Naive thymus-derived CD4-positive, alpha-beta T cell (primary cell): ENCODE data around the gene GATD1. TPM values are rescaled to one million over a fixed set of nuclear protein-coding genes. Genes with fewer than 3 reads are reported as not detected.

ENCODE experiments used
- ATAC-seq: fragments of 150-1000 bp; cut with Tn5 transposase; 2 replicates; pipeline ENCODE4 v1.10.0; 2021; ENCODE audit warnings: mild to moderate bottlenecking, moderate library complexity
- CTCF ChIA-PET: fragments of 350-600 bp; sonication (Branson Sonifier 250); formaldehyde crosslinking; loops from one replicate; lab custom pipeline; 2021; ENCODE audit warnings: antibody characterized with exemption; lab: Charles Lee
- POLR2A ChIA-PET: fragments of 350-600 bp; sonication (Branson Sonifier 250); formaldehyde crosslinking; loops from one replicate; lab custom pipeline; 2021; ENCODE audit warnings: antibody characterized with exemption, inconsistent platforms; lab: Charles Lee
- DNase-seq, 9 donors: peaks; one replicate each; pipeline versions ENCODE4 v3.0.0 to v3.0.0-alpha.2; 2020 to 2022; ENCODE audit warnings: mixed read lengths in 1 of 9
- H3K27ac ChIP-seq: one replicate; pipeline ENCODE4 v1.7.0; 2013; ENCODE audit warnings: mild to moderate bottlenecking, low read depth, low read length, moderate library complexity
- H3K27me3 ChIP-seq, 2 donors: one replicate each; pipeline ENCODE4 v1.7.0; 2013; ENCODE audit warnings: low read length in 2 of 2, mild to moderate bottlenecking in 2 of 2, moderate library complexity in 2 of 2; ENCODE audit not compliant: control insufficient read depth in 2 of 2, insufficient read depth in 2 of 2
- H3K36me3 ChIP-seq, 3 experiments: 1 replicate in 2 of 3; 2 replicates in 1 of 3; pipeline ENCODE4 v1.7.0; 2013; ENCODE audit warnings: low read length in 3 of 3, mild to moderate bottlenecking in 3 of 3, moderate library complexity in 1 of 3; ENCODE audit not compliant: insufficient read depth in 3 of 3, control insufficient read depth in 2 of 3
- H3K4me1 ChIP-seq, 2 donors: one replicate each; pipeline ENCODE4 v1.7.0; 2013; ENCODE audit warnings: low read length in 2 of 2, mild to moderate bottlenecking in 2 of 2, moderate library complexity in 1 of 2; ENCODE audit not compliant: control insufficient read depth in 2 of 2, insufficient read depth in 2 of 2
- H3K4me3 ChIP-seq: 2 replicates; pipeline ENCODE4 v1.7.0; 2013; ENCODE audit warnings: mild to moderate bottlenecking, low read length
- H3K9me3 ChIP-seq, 3 experiments: 1 replicate in 2 of 3; 2 replicates in 1 of 3; pipeline ENCODE4 v1.7.0; 2013; ENCODE audit warnings: low read length in 3 of 3; ENCODE audit not compliant: control insufficient read depth in 2 of 3
- H3K27ac Mint-ChIP-seq, 9 donors: one replicate each; pipeline ENCODE4 v1.8.0; 2020 to 2022; ENCODE audit warnings: mixed read lengths in 9 of 9, mild to moderate bottlenecking in 8 of 9, moderate library complexity in 5 of 9, inconsistent platforms in 2 of 9
- H3K27me3 Mint-ChIP-seq, 5 donors: one replicate each; pipeline ENCODE4 v1.8.0; 2021 to 2022; ENCODE audit warnings: mixed read lengths in 5 of 5, mild to moderate bottlenecking in 1 of 5
- H3K36me3 Mint-ChIP-seq, 5 donors: one replicate each; pipeline ENCODE4 v1.8.0; 2020 to 2022; ENCODE audit warnings: mixed read lengths in 5 of 5, mild to moderate bottlenecking in 3 of 5, inconsistent platforms in 1 of 5
- H3K4me1 Mint-ChIP-seq, 7 donors: one replicate each; pipeline ENCODE4 v1.8.0; 2020 to 2022; ENCODE audit warnings: mixed read lengths in 7 of 7, mild to moderate bottlenecking in 3 of 7, inconsistent platforms in 1 of 7
- H3K4me3 Mint-ChIP-seq, 10 donors: one replicate each; pipeline ENCODE4 v1.8.0; 2020 to 2022; ENCODE audit warnings: mild to moderate bottlenecking in 10 of 10, mixed read lengths in 10 of 10, moderate library complexity in 6 of 10, inconsistent platforms in 2 of 10
- H3K9me3 Mint-ChIP-seq, 11 donors: one replicate each; pipeline ENCODE4 v1.8.0; 2020 to 2022; ENCODE audit warnings: mixed read lengths in 11 of 11, mild to moderate bottlenecking in 4 of 11, inconsistent platforms in 1 of 11, moderate library complexity in 1 of 11
- intact Hi-C, 2 donors: fragments of 100-400 bp; cut with micrococcal nuclease; formaldehyde crosslinking; loops; one replicate each; pipeline ENCODE4 v1.15.1; 2023
- polyA plus RNA-seq, 2 donors: library from polyadenylated mRNA; unstranded; fragments of 300-500 nt; fragmentation: Illumina TruSeq; gene quantifications; one replicate each; pipeline ENCODE4 v1.2.3, GENCODE V29; 2021
- total RNA-seq, 6 experiments: library from RNA in 5 of 6; stranded (reverse) in 5 of 6; gene quantifications; 1 replicate in 5 of 6; 2 replicates in 1 of 6; pipeline ENCODE4 v1.2.3 and lab custom pipeline; 2021 to 2026

The GATD1 gene
- total and polyA plus RNA-seq, 7 experiments from 2014 or later, result 8.1 to 59.2 (median 44.6) TPM

GRCh38 chr11:776561-777287 is 563 bp downstream of the GATD1 start:
- Mint-ChIP-seq H3K36me3 (no peaks in the 10 kb centered on the region), H3K27ac (peak overlapping the region; percentile 16 to 83 (median 62)), H3K27me3 (no peaks in the 10 kb centered on the region), H3K4me3 (peak overlapping the region; percentile 64 to 89 (median 76)), H3K9me3 (no peaks in the 10 kb centered on the region), H3K4me1 (peaks cover 7 to 29% (median 23%) of the 10 kb centered on the region in 7 donors)
- Histone ChIP-seq H3K36me3 (peaks cover 0 to 19% (median 0%) of the 10 kb centered on the region in 3 experiments), H3K27me3 (no peaks in the 10 kb centered on the region), H3K4me3 (peak overlapping the region; percentile 57), H3K4me1 (peaks cover 12 to 14% of the 10 kb centered on the region in 2 donors), H3K27ac (peak overlapping the region; percentile 85), H3K9me3 (no peaks in the 10 kb centered on the region)
- peak in 3 of 9 donors; percentile 12 to 34 (median 21) for DNase-seq
- POLR2A ChIA-PET, result interaction anchor here (0.5 to 3.0 kb wide), 7 partner anchors 17 to 570 kb away, joined by 3 to 18 read pairs (median 3); partner anchors contain the start of genes BET1L, CRACR2B, RIC8A and TALDO1
- peak; percentile 58 for ATAC-seq
- CTCF ChIA-PET, result interaction anchor here (2.0 kb wide), 1 partner anchor 13 kb away, joined by 6 read pairs; no protein-coding TSS in a partner anchor
- intact Hi-C loops, result loop anchor here (1.0 to 2.0 kb wide), 5 partner anchors 14 to 200 kb away; partner anchors contain the start of genes CEND1 (in 1 of the 2), PHRF1 (in 1 of the 2), RPLP2 (in 1 of the 2) and TALDO1 (in 1 of the 2)

GRCh38 chr11:776263-776560 is 1.1 kb downstream of the GATD1 start:
- Histone ChIP-seq H3K27ac (peak overlapping the region; percentile 85), H3K4me3 (peak overlapping the region; percentile 57), H3K9me3 (no peaks in the 10 kb centered on the region), H3K4me1 (peaks cover 12 to 14% of the 10 kb centered on the region in 2 donors), H3K27me3 (no peaks in the 10 kb centered on the region), H3K36me3 (peaks cover 0 to 24% (median 0%) of the 10 kb centered on the region in 3 experiments)
- Mint-ChIP-seq H3K4me1 (peaks cover 7 to 29% (median 23%) of the 10 kb centered on the region in 7 donors), H3K36me3 (no peaks in the 10 kb centered on the region), H3K9me3 (no peaks in the 10 kb centered on the region), H3K4me3 (peak overlapping the region; percentile 64 to 89 (median 76)), H3K27ac (peak overlapping the region in 8 of 9 donors; percentile 31 to 83 (median 56)), H3K27me3 (no peaks in the 10 kb centered on the region)
- intact Hi-C loops, result loop anchor here in 1 of 2 donors (2.0 kb wide), 1 partner anchor 199 kb away; the partner anchor contains the start of gene PHRF1
- ATAC-seq (no peak), DNase-seq (no peak)
- ChIA-PET CTCF (interaction anchor here (1.2 to 2.0 kb wide), 2 partner anchors 13 to 21 kb away, joined by 3 to 6 read pairs; no protein-coding TSS in a partner anchor), POLR2A (interaction anchor here (0.5 to 2.1 kb wide), 7 partner anchors 16 to 569 kb away, joined by 3 to 10 read pairs (median 3); partner anchors contain the start of genes BET1L, CRACR2B, RIC8A and TALDO1)

GRCh38 chr11:774873-775592 is 2.3 kb downstream of the GATD1 start:
- Mint-ChIP-seq H3K36me3 (peaks cover 0 to under 1% (median 0%) of the 10 kb centered on the region in 5 donors), H3K4me1 (peaks cover 7 to 24% (median 19%) of the 10 kb centered on the region in 7 donors), H3K4me3 (peak overlapping the region; percentile 41 to 86 (median 60)), H3K27ac (peak overlapping the region in 4 of 9 donors; percentile 24 to 81 (median 44)), H3K9me3 (no peaks in the 10 kb centered on the region), H3K27me3 (no peaks in the 10 kb centered on the region)
- Histone ChIP-seq H3K36me3 (peaks cover 0 to 36% (median 0%) of the 10 kb centered on the region in 3 experiments), H3K9me3 (no peaks in the 10 kb centered on the region), H3K4me3 (no peak overlapping the region), H3K27me3 (no peaks in the 10 kb centered on the region), H3K27ac (no peak overlapping the region), H3K4me1 (peaks cover 12 to 14% of the 10 kb centered on the region in 2 donors)
- POLR2A ChIA-PET, result interaction anchor here (0.7 to 2.1 kb wide), 4 partner anchors 21 to 137 kb away, joined by 3 to 10 read pairs (median 4); partner anchors contain the start of gene RPLP2
- intact Hi-C loops, result no loop called here
- ATAC-seq (no peak), DNase-seq (no peak)
- CTCF ChIA-PET, result interaction anchor here (0.8 to 2.0 kb wide), 3 partner anchors 11 to 36 kb away, joined by 3 to 6 read pairs (median 6); no protein-coding TSS in a partner anchor

GRCh38 chr11:773830-774229 is 3.5 kb downstream of the GATD1 start:
- Mint-ChIP-seq H3K4me3 (no peak overlapping the region), H3K27me3 (no peaks in the 10 kb centered on the region), H3K4me1 (peaks cover 4 to 19% (median 15%) of the 10 kb centered on the region in 7 donors), H3K9me3 (no peaks in the 10 kb centered on the region), H3K36me3 (peaks cover 0 to 3% (median 0%) of the 10 kb centered on the region in 5 donors), H3K27ac (no peak overlapping the region)
- Histone ChIP-seq H3K4me1 (peaks cover 12 to 14% of the 10 kb centered on the region in 2 donors), H3K9me3 (no peaks in the 10 kb centered on the region), H3K27me3 (no peaks in the 10 kb centered on the region), H3K27ac (no peak overlapping the region), H3K4me3 (no peak overlapping the region), H3K36me3 (peaks cover 0 to 39% (median 0%) of the 10 kb centered on the region in 3 experiments)
- DNase-seq, result no peak
- POLR2A ChIA-PET, result no interaction called here
- no peak for ATAC-seq
- intact Hi-C loops, result no loop called here
- CTCF ChIA-PET, result interaction anchor here (0.7 kb wide), 1 partner anchor 278 kb away, joined by 4 read pairs; no protein-coding TSS in a partner anchor

GRCh38 chr11:773425-773824 is 3.9 kb downstream of the GATD1 start:
- peaks cover 4 to 19% (median 14%) of the 10 kb centered on the region in 7 donors for H3K4me1 Mint-ChIP-seq
- peaks cover 0 to 39% (median 0%) of the 10 kb centered on the region in 3 experiments for H3K36me3 ChIP-seq
- no peak overlapping the region for H3K27ac Mint-ChIP-seq
- H3K27me3 ChIP-seq, result no peaks in the 10 kb centered on the region
- POLR2A ChIA-PET, result no interaction called here
- CTCF ChIA-PET, result interaction anchor here (0.7 kb wide), 1 partner anchor 278 kb away, joined by 4 read pairs; no protein-coding TSS in a partner anchor
- H3K27me3 Mint-ChIP-seq, result no peaks in the 10 kb centered on the region
- H3K4me3 ChIP-seq, result no peak overlapping the region
- DNase-seq (no peak), ATAC-seq (no peak)
- H3K36me3 Mint-ChIP-seq, result peaks cover 0 to 3% (median 0%) of the 10 kb centered on the region in 5 donors
- no peaks in the 10 kb centered on the region for H3K9me3 ChIP-seq
- peaks cover 12 to 14% of the 10 kb centered on the region in 2 donors for H3K4me1 ChIP-seq
- no peaks in the 10 kb centered on the region for H3K9me3 Mint-ChIP-seq
- H3K4me3 Mint-ChIP-seq, result no peak overlapping the region
- H3K27ac ChIP-seq, result no peak overlapping the region
- intact Hi-C loops, result no loop called here
